SIG-M5 (cell line): ENCODE results near the gene NHEJ1.

ENCODE experiments used
- DNase-seq: peaks from one replicate; lab custom pipeline; 2025; lab: John Stamatoyannopoulos, UW

Gene NHEJ1

GRCh38 chr2:219087848-219088247, 72.8 kb downstream of the NHEJ1 start:
- no peak for DNase-seq

- no peak for DNase-seq
Observed at GRCh38 chr2:219087361-219087760, 73.3 kb downstream of the NHEJ1 start.

GRCh38 chr2:219086196-219086595, 74.4 kb downstream of the NHEJ1 start:
- no peak for DNase-seq

GRCh38 chr2:219084791-219085190, 75.8 kb downstream of the NHEJ1 start:
- no peak for DNase-seq

GRCh38 chr2:219082332-219082958, 78.2 kb downstream of the NHEJ1 start:
- no peak for DNase-seq

- DNase-seq: no peak
Observed at GRCh38 chr2:219081701-219082331, 78.8 kb downstream of the NHEJ1 start.

GRCh38 chr2:219081096-219081495, 79.5 kb downstream of the NHEJ1 start:
- no peak for DNase-seq

GRCh38 chr2:219079417-219079816, 81.2 kb downstream of the NHEJ1 start:
- no peak for DNase-seq

GRCh38 chr2:219078951-219079350, 81.7 kb downstream of the NHEJ1 start:
- DNase-seq: no peak

GRCh38 chr2:219078126-219078525, 82.5 kb downstream of the NHEJ1 start:
- no peak for DNase-seq

- no peak for DNase-seq
Observed at GRCh38 chr2:219076253-219076652, 84.4 kb downstream of the NHEJ1 start.

GRCh38 chr2:219073413-219074129, 87.0 kb downstream of the NHEJ1 start:
- DNase-seq: no peak

- DNase-seq: no peak
Observed at GRCh38 chr2:219072741-219073250, 87.8 kb downstream of the NHEJ1 start.

GRCh38 chr2:219071131-219071816, 89.3 kb downstream of the NHEJ1 start:
- DNase-seq: no peak

GRCh38 chr2:219065484-219065883, 95.1 kb downstream of the NHEJ1 start:
- DNase-seq: no peak

- DNase-seq: no peak
Observed at GRCh38 chr2:219062081-219062480, 98.5 kb downstream of the NHEJ1 start.

GRCh38 chr2:219060821-219061791, 99.5 kb downstream of the NHEJ1 start, which contains the start of gene IHH:
TSS of gene IHH (minus strand) at chr2:219060921. CDS start at chr2:219060467, 454 bp downstream.
- no peak for DNase-seq

GRCh38 chr2:219059725-219060682, 100.6 kb downstream of the NHEJ1 start:
- DNase-seq: no peak

GRCh38 chr2:219059375-219059724, 101.3 kb downstream of the NHEJ1 start:
- DNase-seq: no peak
